ENCODE measurements around the gene FOXC1. TPM values are rescaled to one million over a fixed set of nuclear protein-coding genes. Genes with fewer than 3 reads are reported as not detected.

Gene FOXC1
- total and polyA plus RNA-seq, 2 experiments from 2014 or later, result 0.10 to 0.13 TPM

- DNase-seq (ENCODE audit: low spot score), result no peak
- no peak overlapping the region for H3K27ac ChIP-seq (ENCODE audit: low read depth)
- no peak overlapping the region for H2AFZ ChIP-seq
- H3K79me2 ChIP-seq (replicated peaks; ENCODE audit: insufficient read depth), result no peaks in the 10 kb centered on the region
- Mint-ChIP-seq H3K4me3 (no peak overlapping the region), H3K36me3 (ENCODE audit: low read depth) (no peaks in the 10 kb centered on the region), H3K9me3 (no peaks in the 10 kb centered on the region), H3K27me3 (ENCODE audit: insufficient read depth, low read depth, poor library complexity) (peaks cover 9% of the 10 kb centered on the region), H3K27ac (no peak overlapping the region), H3K4me1 (no peaks in the 10 kb centered on the region)
- H4K20me1 ChIP-seq (replicated peaks; ENCODE audit: insufficient read depth), result no peaks in the 10 kb centered on the region
- H3K4me2 ChIP-seq, result no peak overlapping the region
- no peaks in the 10 kb centered on the region for H3F3A ChIP-seq (replicated peaks; ENCODE audit: low read depth)
- no peak for TF ChIP-seq EZH2 (IDR thresholded peaks at IDR 0.05; ENCODE audit: low read depth, unreplicated experiment)
- TF ChIP-seq ZNF462 (CRISPR knock-in tag; IDR thresholded peaks at IDR 0.05), result no peak
- no peak for TF ChIP-seq CTCF (conservative IDR thresholded peaks at IDR 0.05; ENCODE audit: low read depth in 2 of 2)
- TF ChIP-seq ZNF331 (CRISPR knock-in tag; IDR thresholded peaks at IDR 0.05; ENCODE audit: low read depth), result no peak
- no peak for TF ChIP-seq NANOG (IDR thresholded peaks at IDR 0.05; ENCODE audit: borderline replicate concordance)
- no peak for TF ChIP-seq STAT1 (IDR thresholded peaks at IDR 0.05; ENCODE audit: unreplicated experiment)
- TF ChIP-seq ZNF114 (CRISPR knock-in tag; IDR thresholded peaks at IDR 0.05), result no peak
- TF ChIP-seq EZH2phosphoT487 (IDR thresholded peaks at IDR 0.05; ENCODE audit: unreplicated experiment), result no peak
- TF ChIP-seq ETS1 (IDR thresholded peaks at IDR 0.05), result no peak
- TF ChIP-seq REST (IDR thresholded peaks at IDR 0.05; ENCODE audit: unreplicated experiment), result no peak
- no peak for TF ChIP-seq POLR2AphosphoS5 (IDR thresholded peaks at IDR 0.05; ENCODE audit: low read depth)
- TF ChIP-seq CREB1 (CRISPR knock-in tag; IDR thresholded peaks at IDR 0.05; ENCODE audit: low read depth), result no peak
- TF ChIP-seq JUNB (IDR thresholded peaks at IDR 0.05; ENCODE audit: unreplicated experiment), result no peak
- H3K9me2 ChIP-seq (ENCODE audit: insufficient read depth), result no peaks in the 10 kb centered on the region
- H3K36me3 ChIP-seq (ENCODE audit: insufficient read depth), result no peaks in the 10 kb centered on the region
- ATAC-seq, result no peak
- no peak overlapping the region for H3K4me3 ChIP-seq
- H3K27me3 ChIP-seq (ENCODE audit: insufficient read depth), result no peaks in the 10 kb centered on the region
- no peaks in the 10 kb centered on the region for H3K4me1 ChIP-seq (ENCODE audit: insufficient read depth)
These were observed 44.3 kb downstream of the FOXC1 start for GRCh38 chr6:1654054-1654453.
